ENCODE measurements around the gene PCP4.

DNA sequence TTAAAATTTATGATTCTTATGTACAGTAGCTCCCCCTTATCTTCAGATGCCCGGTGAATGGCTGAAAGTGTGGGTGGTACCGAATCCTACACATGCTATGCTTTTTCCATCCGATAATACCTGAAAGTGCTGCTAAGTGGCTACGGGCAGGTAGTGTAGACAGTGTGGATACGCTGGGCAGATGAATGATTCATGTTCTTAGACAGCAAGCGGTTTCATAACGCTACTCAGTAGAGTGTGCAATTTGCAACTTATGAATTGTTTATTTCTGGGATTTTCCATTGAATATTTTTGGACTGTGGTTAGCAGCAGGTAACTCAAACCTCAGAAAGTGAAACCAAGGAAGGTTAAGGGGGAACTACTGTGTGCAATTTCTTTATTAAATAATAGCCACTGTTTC, 7.5 kb downstream of the PCP4 start:
- TF ChIP-seq POLR2A (IDR thresholded peaks at IDR 0.05) (no peak), CTCF (IDR thresholded peaks at IDR 0.05) (no peak)

Measured in thyroid gland (tissue), 4 donors.